HG03097 (cell line): ENCODE results near the gene SLC66A2.

Experiments
- ATAC-seq: cut with Tn5 transposase; IDR thresholded peaks from one replicate; pipeline ENCODE4 v1.9.1; 2021; ENCODE audit not compliant: unreplicated experiment, low FRiP score

Gene SLC66A2

DNA sequence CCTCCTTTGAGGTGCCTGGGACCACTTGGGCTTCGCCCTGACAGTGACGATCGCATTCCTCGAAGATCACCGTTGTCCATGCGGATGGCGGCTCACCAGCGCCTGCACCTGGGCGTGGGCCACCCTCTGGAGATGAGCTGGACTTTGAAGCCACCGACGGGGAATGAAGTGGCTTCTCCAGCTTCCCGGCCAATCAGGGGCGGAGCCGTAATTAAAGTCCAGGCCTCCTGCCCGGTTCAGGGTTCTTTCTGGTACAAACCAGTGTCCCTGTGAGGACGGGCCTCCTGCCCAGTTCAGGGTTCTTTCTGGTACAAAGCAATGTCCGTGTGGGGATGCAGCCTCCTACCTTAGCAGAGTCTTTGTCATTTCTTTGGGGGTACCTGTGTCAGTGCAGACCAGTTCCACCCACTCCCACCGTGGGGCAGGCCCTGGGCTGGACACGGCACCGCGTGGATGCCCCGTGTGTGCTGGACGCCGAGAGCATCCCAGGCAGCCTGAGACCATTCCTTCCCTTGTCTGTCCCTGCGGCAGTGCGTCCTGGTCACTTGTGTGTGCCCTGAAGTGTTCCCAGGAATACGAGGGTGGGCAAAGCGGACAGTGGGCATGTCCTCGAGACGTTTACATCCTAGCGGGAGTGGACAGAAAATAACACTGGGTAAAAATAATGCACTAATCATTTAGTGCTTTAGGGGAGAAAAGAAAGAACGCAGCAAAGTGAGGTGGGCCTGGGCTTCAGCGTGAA lies 98.7 kb downstream of the SLC66A2 start:
- no peak for ATAC-seq
